Hepatic stellate cell (primary cell): ENCODE results near the gene CABLES2.
"Not testable (repeated sequence)": the region's sequence is repeated elsewhere in the genome, so short reads cannot be mapped to it uniquely, and the experiment has no call there.

Experiments used
- DNase-seq: peaks from one replicate; pipeline ENCODE4 v3.0.0; 2011; ENCODE audit warnings: low spot score

The CABLES2 gene

DNA sequence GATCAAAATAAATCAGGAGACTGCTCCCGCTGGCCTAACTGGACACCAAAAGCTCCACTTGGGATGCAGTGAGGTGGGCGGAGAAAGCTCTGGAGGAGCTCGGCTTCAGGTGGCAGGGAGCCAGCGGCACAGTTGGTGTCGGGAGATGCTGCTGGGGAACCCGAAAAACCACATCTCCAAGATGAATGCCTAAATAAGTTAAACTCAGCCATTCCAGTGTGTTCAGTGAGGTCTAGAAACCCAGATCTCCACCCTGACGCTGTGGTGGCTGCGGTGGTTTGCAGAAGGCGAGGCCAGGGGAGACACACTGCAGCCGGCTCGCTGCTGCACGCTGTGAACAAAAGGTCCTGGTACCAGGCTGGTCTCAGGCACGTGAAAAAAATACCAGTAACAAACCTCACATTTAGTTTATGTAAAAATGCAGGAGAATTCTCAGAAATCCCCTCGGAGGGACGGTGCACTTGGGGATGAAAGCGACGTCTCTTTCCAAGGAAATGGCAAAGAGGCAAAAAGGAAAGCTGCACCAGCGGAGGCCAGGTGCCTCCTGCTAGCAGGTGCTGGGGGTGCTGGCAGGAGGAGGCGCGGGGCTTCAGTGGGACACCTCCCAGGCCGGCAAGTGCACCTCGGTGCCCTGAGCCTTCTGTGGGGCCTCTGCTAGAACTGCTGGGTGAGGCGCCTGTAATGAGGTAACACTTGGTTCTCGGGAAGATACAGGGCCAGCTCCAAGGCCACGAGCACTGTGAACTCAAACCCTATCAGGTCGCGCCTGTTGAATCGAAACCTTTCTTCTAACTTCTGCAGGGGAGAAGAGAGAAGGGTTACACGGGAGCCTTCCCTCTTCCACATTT, 16.5 kb downstream of the CABLES2 start:
- no peak for DNase-seq

- no peak for DNase-seq
Measured at GRCh38 chr20:62389601-62390087, 17.4 kb downstream of the CABLES2 start.

- no peak for DNase-seq
Measured at GRCh38 chr20:62388839-62389600, 18.1 kb downstream of the CABLES2 start.

- DNase-seq, result no peak
Measured at GRCh38 chr20:62387933-62388635, 19.0 kb downstream of the CABLES2 start.

DNA sequence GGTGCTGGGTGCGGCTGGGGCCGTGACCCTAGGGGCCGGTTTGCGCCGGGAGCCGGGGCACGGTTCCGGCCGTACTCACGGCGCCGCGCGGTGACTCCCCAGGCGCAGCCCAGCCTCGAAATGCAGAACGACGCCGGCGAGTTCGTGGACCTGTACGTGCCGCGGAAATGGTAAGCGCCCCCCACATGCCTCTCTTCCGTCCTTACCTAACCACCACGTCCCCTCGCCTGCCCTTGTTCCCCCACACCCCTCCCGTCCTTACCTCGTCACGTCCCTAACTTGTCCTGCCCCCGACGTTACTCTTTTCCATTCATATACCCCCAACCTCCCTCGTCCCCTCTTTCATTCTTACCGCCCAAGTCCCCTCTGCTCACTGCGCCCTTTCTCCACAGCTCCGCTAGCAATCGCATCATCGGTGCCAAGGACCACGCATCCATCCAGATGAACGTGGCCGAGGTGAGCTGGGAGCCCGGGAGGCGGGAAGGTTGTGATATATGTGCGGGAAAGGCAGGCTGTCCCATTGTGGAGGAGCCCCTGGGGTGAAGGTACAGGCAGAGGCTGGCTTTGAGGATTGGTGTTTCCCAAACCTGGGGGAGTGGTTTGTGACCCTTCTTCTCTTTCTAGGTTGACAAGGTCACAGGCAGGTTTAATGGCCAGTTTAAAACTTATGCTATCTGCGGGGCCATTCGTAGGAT, 19.7 kb downstream of the CABLES2 start:
- DNase-seq, result no peak

- peak; percentile 96 for DNase-seq
Measured at GRCh38 chr20:62386383-62387218, 20.5 kb downstream of the CABLES2 start, which contains the start of gene RPS21. TSS of gene RPS21 (plus strand) at chr20:62387103. CDS start at chr20:62387339, 236 bp downstream.

- peak; percentile 84 for DNase-seq
Measured at GRCh38 chr20:62382306-62383198, 24.5 kb downstream of the CABLES2 start.

DNA sequence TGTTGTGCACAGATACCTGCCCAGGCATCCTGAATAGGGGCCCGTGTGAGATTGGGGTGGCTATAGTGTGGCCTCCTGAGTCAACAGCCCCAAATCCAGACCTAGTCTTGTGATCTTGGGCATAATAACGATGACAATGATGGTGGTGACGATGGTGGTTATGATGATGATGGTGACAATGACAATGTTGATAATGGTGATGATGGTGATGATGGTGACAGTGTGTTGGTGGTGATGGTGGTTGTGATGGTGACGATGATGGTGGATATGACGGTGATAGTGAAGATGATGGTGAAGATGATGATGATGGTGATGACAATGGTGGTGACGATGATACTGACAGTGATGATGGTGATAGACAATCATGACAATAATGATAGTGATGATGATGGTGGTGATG, 25.2 kb downstream of the CABLES2 start:
- DNase-seq, result no peak

DNA sequence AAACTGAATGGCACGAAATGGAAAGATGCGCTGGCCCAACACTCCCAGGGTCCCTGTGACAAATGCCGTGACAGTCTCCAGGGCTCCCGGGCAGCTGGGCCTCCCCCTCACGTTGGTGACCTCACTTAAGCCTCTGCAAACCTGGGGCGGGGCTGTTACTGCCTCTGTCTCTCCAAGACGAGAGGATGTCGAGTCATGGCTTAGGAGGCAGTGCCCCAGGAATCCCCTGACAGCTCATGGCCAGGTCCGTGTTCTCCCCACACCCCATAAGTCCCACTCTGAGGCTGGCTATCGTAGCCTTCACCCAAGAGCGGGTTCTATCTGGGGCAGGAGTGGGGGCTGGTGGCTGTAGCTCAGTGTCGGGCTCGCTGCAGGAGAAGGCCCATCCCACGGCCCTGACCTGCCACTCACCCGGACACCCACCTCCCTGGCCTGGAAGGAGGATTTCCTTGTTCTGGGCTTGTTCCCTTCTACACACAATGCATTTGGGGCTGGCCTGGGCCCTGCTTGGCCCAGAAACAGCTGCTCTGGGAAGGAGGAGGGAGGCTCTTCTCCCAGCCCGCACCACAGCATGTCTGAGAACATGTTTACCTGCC, 25.8 kb downstream of the CABLES2 start:
- peak; percentile 83 for DNase-seq

DNA sequence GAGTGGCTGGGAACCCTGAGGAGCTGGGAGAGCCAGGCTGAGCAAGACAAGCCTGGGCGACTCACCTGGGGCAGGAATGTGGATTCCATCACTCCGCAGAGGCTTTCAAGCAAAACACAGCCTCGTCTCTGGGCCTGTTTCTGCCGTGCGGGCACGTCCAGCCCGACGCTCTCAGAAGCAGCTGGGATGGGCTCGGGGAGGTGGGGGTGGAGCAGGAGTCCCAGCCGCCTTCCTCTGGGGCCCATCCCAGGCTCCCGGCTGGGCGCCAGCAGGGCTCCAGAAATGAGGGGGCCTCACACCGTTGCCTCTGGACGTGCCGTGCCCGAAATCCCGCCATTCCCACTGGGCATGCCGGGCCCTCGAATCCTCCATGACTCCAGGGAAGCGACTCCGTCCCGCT, 28.9 kb downstream of the CABLES2 start:
- DNase-seq, result no peak

GRCh38 chr20:62377615-62378178, 29.4 kb downstream of the CABLES2 start:
- no peak for DNase-seq

DNA sequence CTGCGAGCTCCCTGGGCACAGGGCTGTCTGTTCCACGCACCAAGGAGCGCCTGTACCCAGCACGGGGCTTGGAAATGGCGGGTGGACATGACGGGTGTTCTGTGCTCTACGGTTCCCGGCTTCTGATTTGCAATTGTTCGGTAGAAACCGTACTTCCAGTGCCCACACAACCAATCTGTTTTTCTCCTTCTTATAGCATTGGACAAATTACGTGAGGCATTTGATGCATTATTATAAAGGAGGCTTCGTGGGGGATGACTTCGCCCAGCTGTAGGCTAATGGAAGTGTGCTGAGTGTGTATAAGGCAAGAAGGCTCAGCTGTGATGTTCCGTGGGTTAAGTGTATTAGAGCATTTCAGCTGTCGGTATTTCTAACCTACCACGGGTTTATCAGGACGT, 30.0 kb downstream of the CABLES2 start:
- no peak for DNase-seq

DNA sequence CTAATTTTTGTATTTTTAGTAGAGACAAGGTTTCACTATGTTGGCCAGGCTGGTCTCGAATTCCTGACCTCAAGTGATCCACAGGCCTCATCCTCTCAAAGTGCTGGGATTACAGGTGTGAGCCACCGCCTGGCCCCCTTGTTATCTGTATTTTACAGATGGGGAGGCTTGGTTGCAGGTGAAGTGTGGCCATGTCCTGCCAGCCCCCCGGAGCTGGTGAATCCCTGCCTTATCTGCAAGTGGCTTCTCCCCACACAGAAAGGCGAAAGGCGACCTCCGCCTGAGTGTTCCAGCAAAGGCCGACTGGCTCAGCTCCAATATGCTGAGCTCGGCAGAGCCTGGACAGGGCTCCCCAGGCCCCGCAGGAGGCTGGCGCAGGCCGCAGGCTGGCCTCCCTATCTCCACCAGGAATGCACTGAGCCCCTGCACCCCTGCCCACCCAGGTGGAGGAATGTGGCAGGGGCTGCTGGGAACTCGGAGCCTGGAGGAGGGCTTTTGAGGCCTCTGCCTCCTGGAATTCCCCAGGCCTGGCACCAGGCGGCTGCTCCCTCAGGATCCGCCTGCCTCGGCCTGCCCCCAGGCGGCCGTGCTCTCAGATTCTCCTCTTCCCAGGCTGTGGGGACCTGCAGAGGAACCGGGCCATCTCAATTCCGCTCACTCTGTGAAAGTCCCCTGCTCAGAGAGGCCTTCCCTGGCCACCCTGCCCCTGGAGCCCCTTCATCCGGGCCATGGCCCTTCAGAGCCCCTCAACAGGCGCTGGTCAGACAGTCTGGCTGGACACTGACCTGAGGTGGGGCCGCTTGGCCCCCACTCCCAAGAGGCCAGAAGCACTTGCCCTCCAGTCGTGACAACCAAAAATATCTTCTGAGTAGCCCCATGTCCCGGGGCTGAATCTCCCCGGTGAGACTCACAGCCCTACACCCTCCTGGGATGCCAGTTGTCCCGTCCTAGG, 30.7 kb downstream of the CABLES2 start:
- DNase-seq, result no peak

DNA sequence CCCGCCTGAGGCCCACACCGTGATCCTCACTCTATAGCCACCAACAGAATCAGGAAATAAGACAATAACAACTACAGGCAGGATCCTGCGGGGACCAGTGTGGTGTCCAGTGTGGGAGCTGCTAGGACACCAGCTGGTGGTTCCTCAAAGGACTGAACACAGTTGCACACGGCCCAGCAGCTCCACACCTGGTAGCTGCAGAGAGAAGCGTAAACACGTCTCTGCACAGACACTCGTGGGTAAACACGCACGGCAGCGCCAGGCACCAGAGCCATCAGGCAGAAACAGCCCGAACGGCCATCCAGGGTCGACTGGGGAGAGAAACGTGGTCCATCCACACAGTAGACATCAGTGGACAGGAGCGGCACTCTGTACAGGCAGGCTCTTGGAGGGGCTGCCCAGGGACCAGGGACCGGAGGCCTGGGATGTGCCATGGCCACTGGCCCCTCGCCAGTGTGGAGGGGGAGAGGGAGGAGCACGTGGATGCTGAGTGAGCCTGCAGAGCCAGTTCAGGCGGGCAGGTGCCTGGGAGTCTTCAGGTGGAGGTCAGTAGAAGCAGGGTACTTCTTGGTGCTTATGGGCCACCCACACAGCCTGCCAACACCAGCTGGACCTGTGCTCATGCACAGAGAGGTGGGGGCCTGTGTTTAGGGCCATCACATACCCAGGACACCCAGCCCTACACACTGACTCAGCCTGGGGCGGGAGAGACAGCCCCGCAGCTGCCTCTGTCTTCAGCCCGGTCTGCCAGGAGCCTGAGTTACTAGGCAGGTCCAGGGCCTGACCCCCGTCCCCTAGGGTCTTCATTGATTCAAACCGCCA, 32.5 kb downstream of the CABLES2 start:
- no peak for DNase-seq

DNA sequence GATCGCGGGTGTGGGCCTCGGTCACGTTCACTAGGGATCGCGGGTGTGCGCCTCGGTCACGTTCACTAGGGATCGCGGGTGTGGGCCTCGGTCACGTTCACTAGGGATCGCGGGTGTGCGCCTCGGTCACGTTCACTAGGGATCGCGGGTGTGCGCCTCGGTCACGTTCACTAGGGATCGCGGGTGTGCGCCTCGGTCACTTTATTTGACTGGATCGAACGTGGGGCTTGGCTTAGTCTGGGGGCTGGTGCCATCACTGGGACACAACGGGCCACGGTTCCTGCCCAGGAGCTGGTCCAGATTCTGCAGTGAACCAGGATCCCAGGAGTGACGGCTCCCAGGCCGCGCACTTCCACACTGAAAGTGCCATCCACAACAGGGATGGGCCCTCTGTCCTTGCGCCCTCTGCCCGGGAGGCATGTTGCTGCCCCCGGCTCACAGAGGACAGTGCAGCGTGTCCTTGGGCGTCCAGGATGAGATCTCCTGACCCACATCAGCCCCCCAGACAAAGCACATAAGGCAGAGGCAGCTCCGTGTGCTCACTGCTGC, 33.4 kb downstream of the CABLES2 start:
- not testable (repeated sequence) for DNase-seq
